Adrenal gland (tissue), 12 donors: Measurements from ENCODE around the gene SLC7A5. TPM values are rescaled to one million over a fixed set of nuclear protein-coding genes. Genes with fewer than 3 reads are reported as not detected.
A peak's percentile ranks its signal among the peaks of the same experiment; 100 is the strongest.
"Not testable (repeated sequence)": the region's sequence is repeated elsewhere in the genome, so short reads cannot be mapped to it uniquely, and the experiment has no call there.

Experiments used
- DNase-seq, 7 donors: peaks; one replicate each; pipeline ENCODE4 v3.0.0-alpha.2; 2019 to 2020
- H3K27ac ChIP-seq, 5 donors: fragments of 200-600 bp; sonication (generic) in 4 of 5; 1 replicate in 3 of 5; 2 replicates in 2 of 5; pipeline versions ENCODE4 v1.5.1 to v1.8.0; 2016 to 2020; ENCODE audit warnings: mild to moderate bottlenecking in 1 of 5
- H3K27me3 ChIP-seq: fragments of 200-600 bp; 2 replicates; pipeline ENCODE4 v1.8.0; 2021
- H3K36me3 ChIP-seq, 2 donors: fragments of 200-600 bp; replicated peaks in 1 of 2; 1 replicate in 1 of 2; 2 replicates in 1 of 2; pipeline versions ENCODE4 v1.5.1 to v1.8.0; 2018 to 2022
- H3K4me1 ChIP-seq, 2 donors: fragments of 200-600 bp; replicated peaks in 1 of 2; 1 replicate in 1 of 2; 2 replicates in 1 of 2; pipeline versions ENCODE4 v1.5.1 to v1.8.0; 2018 to 2021
- H3K4me3 ChIP-seq, 4 donors: fragments of 200-600 bp; sonication (generic) in 3 of 4; one replicate each; pipeline ENCODE4 v1.5.1; 2016 to 2018
- H3K9me3 ChIP-seq, 3 donors: fragments of 200-600 bp; sonication (generic) in 1 of 3; replicated peaks in 1 of 3; 1 replicate in 2 of 3; 2 replicates in 1 of 3; pipeline versions ENCODE4 v1.5.1 to v1.8.0; 2016 to 2021
- CTCF ChIP-seq, 6 experiments: fragments of 450-650 bp in 4 of 6; fragments of 200-600 bp in 2 of 6; sonication (generic) in 1 of 6; IDR thresholded peaks; 1 replicate in 5 of 6; 2 replicates in 1 of 6; pipeline versions ENCODE4 v1.5.1 to v1.8.0; 2016 to 2021; ENCODE audit warnings: antibody characterized with exemption in 6 of 6, mild to moderate bottlenecking in 2 of 6, moderate library complexity in 1 of 6
- POLR2A ChIP-seq, 2 donors: fragments of 450-650 bp; IDR thresholded peaks; one replicate each; pipeline ENCODE4 v1.6.1; 2017; ENCODE audit warnings: antibody characterized with exemption in 2 of 2, mild to moderate bottlenecking in 2 of 2, moderate library complexity in 1 of 2
- WGBS, 4 donors: extraction: QIAGEN DNeasy Blood & Tissue Kit in 2 of 4; methylation state at CpG; one replicate each; pipeline versions ENCODE4 v1.1.5 to v1.1.7; 2013 to 2017; 5-methylcytosine and 5-hydroxymethylcytosine counted together
- intact Hi-C, 2 donors: fragments of 100-400 bp; cut with DNase I; formaldehyde crosslinking; loops; one replicate each; pipeline versions ENCODE4 v1.14.1 to v1.15.0; 2022 to 2023
- polyA plus RNA-seq, 3 donors: library from polyadenylated mRNA; stranded (reverse); fragments of 200-250 nt in 2 of 3; fragments of 350-450 nt in 1 of 3; fragmentation: Illumina TruSeq in 1 of 3; extraction: RNeasy Lipid Tissue Mini Kit (QIAGEN cat#74804) in 1 of 3; gene quantifications; one replicate each; pipeline ENCODE4 v1.2.3, GENCODE V29; 2013 to 2014
- total RNA-seq, 9 donors: library from RNA; depleted of rRNA in 4 of 9; stranded (reverse); fragments of >200 nt in 4 of 9; fragments of 120-200 nt in 1 of 9; fragmentation: NEBNext Ultra II Directional in 1 of 9; extraction: Animal tissue kit (Norgen Biotek cat#: 25700) in 1 of 9; gene quantifications; one replicate each; pipeline versions ENCODE4 v1.1.0 to v1.2.4, GENCODE V29; 2013 to 2023
- donor health status: healthy with polysubstance abuse.
- donor health status: Bipolar disorder and iron deficiency.
- donor health status: DM: yes; HTN: yes; CAD: no.
- donor health status: DM: no; HTN: no; CAD: no.
- donor health status: DM: no; HTN: no; CAD: no.
- donor health status: DM: yes; HTN: yes; CAD: no.

SLC7A5 gene
- total and polyA plus RNA-seq, 12 donors: 0.69 to 9.1 (median 2.4) TPM

- no peak for DNase-seq
- no peak overlapping the region for H3K4me3 ChIP-seq
- no peaks in the 10 kb centered on the region for H3K27me3 ChIP-seq
- intact Hi-C loops: no loop called here
- 76 to 81% (median 79%) methylated on average over 30 to 32 of the region's 32 CpGs for WGBS, 4 donors
- no peaks in the 10 kb centered on the region for H3K36me3 ChIP-seq
- no peak for TF ChIP-seq POLR2A (IDR thresholded peaks at IDR 0.05)
- no peak for TF ChIP-seq CTCF (IDR thresholded peaks at IDR 0.05)
- no peak overlapping the region for H3K27ac ChIP-seq
- no peaks in the 10 kb centered on the region for H3K4me1 ChIP-seq
- no peaks in the 10 kb centered on the region for H3K9me3 ChIP-seq
Observed at GRCh38 chr16:87791295-87792204, 77.8 kb downstream of the SLC7A5 start.

- DNase-seq: peak; percentile 42 to 80 (median 72)
- Histone ChIP-seq H3K36me3 (no peaks in the 10 kb centered on the region), H3K4me1 (no peaks in the 10 kb centered on the region), H3K4me3 (no peak overlapping the region), H3K27ac (no peak overlapping the region), H3K27me3 (no peaks in the 10 kb centered on the region), H3K9me3 (no peaks in the 10 kb centered on the region)
- intact Hi-C loops: no loop called here
- WGBS, 4 donors: 51 to 65% (median 56%) methylated on average over 13 to 17 of the region's 17 CpGs
- no peak for TF ChIP-seq POLR2A (IDR thresholded peaks at IDR 0.05)
Observed at GRCh38 chr16:87790292-87791100, 78.8 kb downstream of the SLC7A5 start.

- Histone ChIP-seq H3K27ac (no peak overlapping the region), H3K4me1 (no peaks in the 10 kb centered on the region), H3K27me3 (no peaks in the 10 kb centered on the region), H3K4me3 (no peak overlapping the region), H3K36me3 (no peaks in the 10 kb centered on the region), H3K9me3 (no peaks in the 10 kb centered on the region)
- intact Hi-C loops: no loop called here
- DNase-seq: peak in 4 of 7 donors; percentile 28 to 66 (median 48)
- no peak for TF ChIP-seq CTCF (IDR thresholded peaks at IDR 0.05)
- no peak for TF ChIP-seq POLR2A (IDR thresholded peaks at IDR 0.05)
- 83 to 88% (median 86%) methylated on average over 17 to 20 of the region's 20 CpGs for WGBS, 4 donors
Observed at GRCh38 chr16:87789437-87790291, 79.6 kb downstream of the SLC7A5 start.

- H3K4me3 ChIP-seq, DNase-seq, H3K9me3 ChIP-seq, intact Hi-C loops, H3K27ac ChIP-seq, H3K36me3 ChIP-seq, H3K27me3 ChIP-seq, H3K4me1 ChIP-seq: not testable (repeated sequence)
- 80 to 89% (median 88%) methylated on average over 10 of the region's 10 CpGs for WGBS, 4 donors
Observed at GRCh38 chr16:87788730-87789436, 80.4 kb downstream of the SLC7A5 start.

- H3K27me3 ChIP-seq, H3K4me1 ChIP-seq, H3K27ac ChIP-seq, H3K4me3 ChIP-seq, DNase-seq, H3K36me3 ChIP-seq, H3K9me3 ChIP-seq, intact Hi-C loops: not testable (repeated sequence)
- WGBS, 4 donors: 86 to 100% (median 99%) methylated on average over 2 of the region's 2 CpGs
Observed at GRCh38 chr16:87787451-87788091, 81.7 kb downstream of the SLC7A5 start.
